Astrocyte of the cerebellum (primary cell): Measurements from ENCODE around the gene OPHN1.

Experiments
- DNase-seq: peaks from one replicate; pipeline ENCODE4 v3.0.0-alpha.2; 2011; ENCODE audit warnings: low read depth
- H3K4me3 ChIP-seq: 2 replicates; pipeline ENCODE4 v1.5.1; 2011; ENCODE audit warnings: mild to moderate bottlenecking, low read depth, low read length, moderate library complexity
- CTCF ChIP-seq: IDR thresholded peaks from 2 replicates; pipeline ENCODE4 v1.5.1; 2012; ENCODE audit warnings: low read length, low read depth, moderate library complexity, mild to moderate bottlenecking; ENCODE audit errors: missing control alignments
- in situ Hi-C: cut with HindIII; loops from 2 replicates; pipeline ENCODE4 v1.10.0; 2017; ENCODE audit warnings: low sequenced_read_pairs

OPHN1 gene

GRCh38 chrX:68146054-68146453 lies 287.2 kb downstream of the OPHN1 start:
- peak; percentile 11 for DNase-seq
- peak; percentile 48 for TF ChIP-seq CTCF
- in situ Hi-C loops: no loop called here
- H3K4me3 ChIP-seq: no peak overlapping the region

DNA sequence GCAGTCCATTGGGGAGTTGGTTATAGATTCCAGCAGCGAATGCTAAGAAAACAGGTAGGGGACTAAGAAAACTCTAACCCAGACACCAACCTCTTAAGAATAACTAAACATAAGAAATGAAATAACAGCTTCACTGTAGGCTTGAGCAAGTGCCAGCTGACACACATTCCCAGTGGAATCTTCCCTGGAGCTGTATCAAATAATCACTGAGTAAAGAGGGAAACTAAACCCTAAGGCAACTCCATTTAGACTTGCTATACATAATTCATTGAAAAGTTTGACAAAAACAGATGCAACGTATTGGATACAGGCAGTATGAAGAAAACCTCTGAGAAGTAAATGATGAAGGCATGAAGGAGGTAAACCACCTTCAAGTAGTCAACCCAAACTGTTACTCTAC lies 293.5 kb downstream of the OPHN1 start:
- TF ChIP-seq CTCF: no peak
- no peak overlapping the region for H3K4me3 ChIP-seq
- no peak for DNase-seq
- in situ Hi-C loops: no loop called here

- DNase-seq: no peak
- H3K4me3 ChIP-seq: no peak overlapping the region
- in situ Hi-C loops: no loop called here
- TF ChIP-seq CTCF: no peak
Observed at GRCh38 chrX:68133181-68133580, 300.1 kb downstream of the OPHN1 start.

DNA sequence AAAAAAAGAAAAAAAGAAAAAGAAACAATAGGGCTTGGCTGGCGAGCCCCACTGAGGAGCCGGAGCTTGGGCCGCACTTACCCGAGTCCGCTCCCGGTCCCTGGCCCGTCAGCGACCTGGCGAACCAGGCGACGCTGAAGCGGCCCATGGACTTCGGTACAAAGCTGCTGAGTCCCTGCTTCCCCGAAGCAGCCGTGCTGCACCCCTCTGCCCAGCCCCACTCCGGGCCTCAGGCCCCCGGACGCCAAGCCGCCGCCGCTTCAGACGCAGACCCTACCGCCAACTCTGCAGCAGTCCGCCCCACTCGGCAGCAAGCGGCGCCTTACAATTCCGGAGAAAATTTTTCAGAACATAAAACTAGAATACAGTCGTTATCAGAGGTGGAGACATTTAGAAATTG lies 300.5 kb downstream of the OPHN1 start:
- no peak for TF ChIP-seq CTCF
- H3K4me3 ChIP-seq: no peak overlapping the region
- in situ Hi-C loops: no loop called here
- DNase-seq: no peak

GRCh38 chrX:68121835-68122234 lies 311.5 kb downstream of the OPHN1 start:
- no peak for DNase-seq
- no peak for TF ChIP-seq CTCF
- in situ Hi-C loops: no loop called here
- H3K4me3 ChIP-seq: no peak overlapping the region

GRCh38 chrX:68121371-68121770 lies 311.9 kb downstream of the OPHN1 start:
- H3K4me3 ChIP-seq: no peak overlapping the region
- TF ChIP-seq CTCF: no peak
- no peak for DNase-seq
- in situ Hi-C loops: no loop called here

DNA sequence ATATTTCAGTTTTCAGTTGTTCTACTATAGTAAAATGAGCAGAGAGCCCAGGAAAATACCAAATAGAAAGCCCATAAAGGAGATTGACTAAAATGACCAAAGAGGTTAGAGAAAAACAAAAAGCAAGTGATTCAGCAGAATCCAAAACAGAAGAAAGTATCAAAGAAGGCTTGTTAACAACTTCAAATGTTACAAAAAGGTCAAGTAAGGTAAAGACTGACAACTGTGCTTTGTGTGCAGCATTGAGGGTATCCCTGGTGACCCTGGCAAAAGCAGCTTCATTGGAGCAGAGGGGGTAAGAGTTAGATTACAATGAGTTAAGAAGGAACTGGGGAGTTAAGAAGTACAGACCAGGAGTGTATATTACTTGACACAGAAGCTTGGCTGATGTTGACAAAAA lies 317.9 kb downstream of the OPHN1 start:
- H3K4me3 ChIP-seq: no peak overlapping the region
- in situ Hi-C loops: no loop called here
- TF ChIP-seq CTCF: no peak
- no peak for DNase-seq
